ENCODE data around the gene MEGF11.

Gene MEGF11

DNA sequence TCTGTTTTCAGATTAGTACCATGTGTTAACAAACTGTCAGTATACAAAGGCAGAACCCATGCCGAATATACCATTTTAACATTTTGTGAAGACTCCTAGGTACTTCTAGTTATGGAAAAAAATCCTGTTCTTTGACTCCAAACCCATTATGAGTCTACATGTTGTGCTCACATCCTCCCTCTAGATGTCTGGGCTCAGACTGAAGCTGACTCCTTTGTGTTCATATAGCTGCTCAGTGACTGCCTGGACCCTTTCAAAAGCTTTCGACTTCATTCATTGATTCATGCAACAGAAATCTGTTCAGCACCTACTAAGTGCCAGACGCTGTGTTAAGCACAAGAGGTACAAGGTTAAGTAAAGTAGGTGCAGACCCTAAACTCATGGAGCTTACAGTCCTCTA lies 60.5 kb downstream of the MEGF11 start:
- no peak for DNase-seq (ENCODE audit: low read depth)
- TF ChIP-seq, protein P1, sequence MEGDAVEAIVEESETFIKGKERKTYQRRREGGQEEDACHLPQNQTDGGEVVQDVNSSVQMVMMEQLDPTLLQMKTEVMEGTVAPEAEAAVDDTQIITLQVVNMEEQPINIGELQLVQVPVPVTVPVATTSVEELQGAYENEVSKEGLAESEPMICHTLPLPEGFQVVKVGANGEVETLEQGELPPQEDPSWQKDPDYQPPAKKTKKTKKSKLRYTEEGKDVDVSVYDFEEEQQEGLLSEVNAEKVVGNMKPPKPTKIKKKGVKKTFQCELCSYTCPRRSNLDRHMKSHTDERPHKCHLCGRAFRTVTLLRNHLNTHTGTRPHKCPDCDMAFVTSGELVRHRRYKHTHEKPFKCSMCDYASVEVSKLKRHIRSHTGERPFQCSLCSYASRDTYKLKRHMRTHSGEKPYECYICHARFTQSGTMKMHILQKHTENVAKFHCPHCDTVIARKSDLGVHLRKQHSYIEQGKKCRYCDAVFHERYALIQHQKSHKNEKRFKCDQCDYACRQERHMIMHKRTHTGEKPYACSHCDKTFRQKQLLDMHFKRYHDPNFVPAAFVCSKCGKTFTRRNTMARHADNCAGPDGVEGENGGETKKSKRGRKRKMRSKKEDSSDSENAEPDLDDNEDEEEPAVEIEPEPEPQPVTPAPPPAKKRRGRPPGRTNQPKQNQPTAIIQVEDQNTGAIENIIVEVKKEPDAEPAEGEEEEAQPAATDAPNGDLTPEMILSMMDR (conservative IDR thresholded peaks at IDR 0.05; ENCODE audit: low read depth, low read length), result no peak
- no peak overlapping the region for H3K4me3 ChIP-seq (ENCODE audit: low read length)

GRCh38 chr15:66190746-66191145 lies 62.8 kb downstream of the MEGF11 start:
- TF ChIP-seq, protein P1 (conservative IDR thresholded peaks at IDR 0.05; ENCODE audit: low read depth, low read length), result no peak

GRCh38 chr15:66189291-66189690 lies 64.3 kb downstream of the MEGF11 start:
- TF ChIP-seq, protein P1 (conservative IDR thresholded peaks at IDR 0.05; ENCODE audit: low read depth, low read length), result no peak
- no peak overlapping the region for H3K4me3 ChIP-seq (ENCODE audit: low read length)
- DNase-seq (ENCODE audit: low read depth), result no peak

More at GRCh38 chr15:66190746-66191145, 62.8 kb downstream of the MEGF11 start:
- DNase-seq (ENCODE audit: low read depth), result no peak
- H3K4me3 ChIP-seq (ENCODE audit: low read length), result no peak overlapping the region

DNA sequence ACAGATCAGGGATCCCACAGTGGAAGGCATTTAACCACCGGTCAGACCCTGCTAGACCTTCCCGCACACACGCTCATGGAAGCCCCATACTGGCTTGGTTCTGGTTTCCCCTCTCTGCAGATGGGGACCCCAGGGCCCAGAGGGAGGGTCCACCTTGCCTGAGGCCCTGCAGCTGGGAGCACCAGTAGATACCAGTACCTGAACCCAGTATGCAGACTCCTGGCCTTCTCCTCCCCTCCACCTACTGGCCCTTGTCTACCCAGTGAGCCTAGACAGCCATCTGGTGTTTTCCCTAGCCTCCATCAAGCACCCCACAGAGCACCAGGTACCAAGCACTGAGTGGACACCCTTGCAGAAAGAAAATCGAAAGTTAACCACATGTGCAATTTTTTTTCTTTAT lies 65.1 kb downstream of the MEGF11 start:
- DNase-seq (ENCODE audit: low read depth), result no peak
- no peak overlapping the region for H3K4me3 ChIP-seq (ENCODE audit: low read length)
- TF ChIP-seq, protein P1 (conservative IDR thresholded peaks at IDR 0.05; ENCODE audit: low read depth, low read length), result no peak

DNA sequence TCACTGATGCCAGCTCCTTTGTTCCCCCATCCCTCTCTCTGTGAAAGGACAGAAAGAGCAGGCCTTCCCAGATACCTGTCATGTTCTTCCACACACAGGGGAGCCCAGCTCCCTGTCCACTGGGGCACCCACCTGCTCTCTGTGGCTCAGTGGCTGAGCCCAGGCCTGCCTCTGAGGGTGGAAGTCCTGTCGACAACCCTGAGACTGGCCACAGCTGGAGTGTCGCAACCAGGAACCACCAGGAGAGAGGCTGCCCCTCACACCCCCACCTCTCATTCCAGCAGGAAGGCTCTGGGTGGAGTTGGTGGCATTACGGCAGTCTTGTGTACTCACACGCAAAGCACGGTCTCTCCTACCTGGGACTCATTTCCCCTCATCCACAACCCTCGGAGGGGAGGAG lies 66.3 kb downstream of the MEGF11 start:
- TF ChIP-seq, protein P1 (conservative IDR thresholded peaks at IDR 0.05; ENCODE audit: low read depth, low read length), result no peak
- no peak for DNase-seq (ENCODE audit: low read depth)
- no peak overlapping the region for H3K4me3 ChIP-seq (ENCODE audit: low read length)

- no peak overlapping the region for H3K4me3 ChIP-seq (ENCODE audit: low read length)
- TF ChIP-seq, protein P1 (conservative IDR thresholded peaks at IDR 0.05; ENCODE audit: low read depth, low read length), result no peak
- no peak for DNase-seq (ENCODE audit: low read depth)
Observed at GRCh38 chr15:66186049-66186825, 67.3 kb downstream of the MEGF11 start.

Measured in retinal pigment epithelial cell (primary cell).